Gastrocnemius medialis (tissue), 4 donors: ENCODE data around the gene MYOD1. TPM values are rescaled to one million over a fixed set of nuclear protein-coding genes. Genes with fewer than 3 reads are reported as not detected.

ENCODE experiments used
- ATAC-seq, 2 donors: fragments of 150-250 bp; one replicate each; pipeline ENCODE4 v1.9.1; 2016
- DNase-seq, 2 donors: peaks; one replicate each; pipeline ENCODE4 v3.0.0-alpha.2; 2019
- H3K27ac ChIP-seq, 4 donors: fragments of 200-600 bp; sonication (generic); 1 replicate in 1 of 4; 2 replicates in 3 of 4; pipeline ENCODE4 v1.5.1; 2016 to 2018; ENCODE audit warnings: mild to moderate bottlenecking in 2 of 4, moderate library complexity in 1 of 4
- H3K27me3 ChIP-seq, 3 donors: fragments of 200-600 bp; sonication (generic) in 2 of 3; 1 replicate in 1 of 3; 2 replicates in 2 of 3; pipeline versions ENCODE4 v1.5.1 to v1.6.0; 2016 to 2019; ENCODE audit warnings: mild to moderate bottlenecking in 1 of 3, moderate library complexity in 1 of 3
- H3K36me3 ChIP-seq, 2 donors: fragments of 200-600 bp; sonication (generic) in 1 of 2; one replicate each; pipeline ENCODE4 v1.5.1; 2017 to 2018
- H3K4me1 ChIP-seq, 2 donors: fragments of 200-600 bp; sonication (generic) in 1 of 2; one replicate each; pipeline ENCODE4 v1.5.1; 2016 to 2017; ENCODE audit warnings: mild to moderate bottlenecking in 2 of 2
- H3K4me3 ChIP-seq, 4 donors: fragments of 200-600 bp; sonication (generic) in 3 of 4; 1 replicate in 1 of 4; 2 replicates in 3 of 4; pipeline ENCODE4 v1.5.1; 2016 to 2019; ENCODE audit warnings: mild to moderate bottlenecking in 2 of 4
- H3K9me3 ChIP-seq, 3 donors: fragments of 200-600 bp; sonication (generic) in 2 of 3; 1 replicate in 1 of 3; 2 replicates in 2 of 3; pipeline ENCODE4 v1.5.1; 2016 to 2019
- POLR2A ChIP-seq, 2 donors: fragments of 450-650 bp; IDR thresholded peaks; one replicate each; pipeline ENCODE4 v1.6.1; 2017; ENCODE audit warnings: antibody characterized with exemption in 2 of 2, mild to moderate bottlenecking in 2 of 2, moderate library complexity in 2 of 2
- in situ Hi-C, 4 donors: fragments of 200-750 bp; cut with MboI; loops; one replicate each; pipeline versions ENCODE4 v1.15.0 to v1.8.0; 2017; ENCODE audit warnings: low sequenced_read_pairs in 4 of 4
- intact Hi-C: fragments of 100-400 bp; cut with DNase I; formaldehyde crosslinking; loops from one replicate; pipeline ENCODE4 v1.15.1; 2023; ENCODE audit warnings: low total_unique reads
- total RNA-seq, 4 donors: library from RNA; depleted of rRNA; stranded (reverse); fragments of >200 nt; gene quantifications; one replicate each; pipeline versions ENCODE4 v1.1.0 to v1.2.3, GENCODE V29; 2016
- TF ChIP-seq, protein P1 (sequence below), 5 experiments: fragments of 450-650 bp in 3 of 5; fragments of 200-600 bp in 2 of 5; sonication (generic) in 2 of 5; IDR thresholded peaks in 4 of 5; conservative IDR thresholded peaks in 1 of 5; 1 replicate in 4 of 5; 2 replicates in 1 of 5; pipeline ENCODE4 v1.5.1; 2016 to 2019; ENCODE audit warnings: antibody characterized with exemption in 5 of 5, mild to moderate bottlenecking in 3 of 5, moderate library complexity in 3 of 5

The MYOD1 gene
- total RNA-seq, 4 donors from 2014 or later, result 3.5 to 20.6 (median 10.4) TPM

DNA sequence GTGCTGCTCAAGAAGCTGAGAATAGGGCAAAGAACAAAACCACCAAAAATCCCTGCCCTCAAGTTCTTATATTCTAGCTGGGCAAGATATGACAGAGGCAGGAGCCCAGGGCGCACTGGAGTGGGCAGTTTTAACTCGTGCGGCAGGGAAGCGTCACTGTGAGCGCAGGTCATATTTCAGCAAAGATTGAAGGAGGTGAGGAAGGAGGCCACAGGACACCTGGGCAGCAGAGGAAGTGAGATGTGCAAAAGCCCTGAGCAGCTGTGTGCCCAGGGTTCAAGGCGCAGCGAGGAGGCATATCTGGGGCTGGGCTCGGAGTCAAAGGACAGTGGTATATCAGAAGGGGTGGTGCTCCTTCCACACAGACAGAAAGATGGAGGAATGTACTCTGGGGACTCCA is 28.7 kb downstream of the MYOD1 start:
- in situ Hi-C loops, result no loop called here
- TF ChIP-seq, protein P1, sequence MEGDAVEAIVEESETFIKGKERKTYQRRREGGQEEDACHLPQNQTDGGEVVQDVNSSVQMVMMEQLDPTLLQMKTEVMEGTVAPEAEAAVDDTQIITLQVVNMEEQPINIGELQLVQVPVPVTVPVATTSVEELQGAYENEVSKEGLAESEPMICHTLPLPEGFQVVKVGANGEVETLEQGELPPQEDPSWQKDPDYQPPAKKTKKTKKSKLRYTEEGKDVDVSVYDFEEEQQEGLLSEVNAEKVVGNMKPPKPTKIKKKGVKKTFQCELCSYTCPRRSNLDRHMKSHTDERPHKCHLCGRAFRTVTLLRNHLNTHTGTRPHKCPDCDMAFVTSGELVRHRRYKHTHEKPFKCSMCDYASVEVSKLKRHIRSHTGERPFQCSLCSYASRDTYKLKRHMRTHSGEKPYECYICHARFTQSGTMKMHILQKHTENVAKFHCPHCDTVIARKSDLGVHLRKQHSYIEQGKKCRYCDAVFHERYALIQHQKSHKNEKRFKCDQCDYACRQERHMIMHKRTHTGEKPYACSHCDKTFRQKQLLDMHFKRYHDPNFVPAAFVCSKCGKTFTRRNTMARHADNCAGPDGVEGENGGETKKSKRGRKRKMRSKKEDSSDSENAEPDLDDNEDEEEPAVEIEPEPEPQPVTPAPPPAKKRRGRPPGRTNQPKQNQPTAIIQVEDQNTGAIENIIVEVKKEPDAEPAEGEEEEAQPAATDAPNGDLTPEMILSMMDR (IDR thresholded peaks at IDR 0.05 in 4 of 5, conservative IDR thresholded peaks at IDR 0.05 in 1 of 5), result no peak
- no peak for TF ChIP-seq POLR2A (IDR thresholded peaks at IDR 0.05)
- DNase-seq (no peak), ATAC-seq (no peak)
- Histone ChIP-seq H3K27ac (no peak overlapping the region), H3K36me3 (no peaks in the 10 kb centered on the region), H3K9me3 (no peaks in the 10 kb centered on the region), H3K4me1 (peaks cover 34 to 41% of the 10 kb centered on the region in 2 donors), H3K27me3 (no peaks in the 10 kb centered on the region), H3K4me3 (no peak overlapping the region)
- intact Hi-C loops, result no loop called here

- no peak for DNase-seq
These were observed 29.7 kb downstream of the MYOD1 start for GRCh38 chr11:17748761-17749721.

DNA sequence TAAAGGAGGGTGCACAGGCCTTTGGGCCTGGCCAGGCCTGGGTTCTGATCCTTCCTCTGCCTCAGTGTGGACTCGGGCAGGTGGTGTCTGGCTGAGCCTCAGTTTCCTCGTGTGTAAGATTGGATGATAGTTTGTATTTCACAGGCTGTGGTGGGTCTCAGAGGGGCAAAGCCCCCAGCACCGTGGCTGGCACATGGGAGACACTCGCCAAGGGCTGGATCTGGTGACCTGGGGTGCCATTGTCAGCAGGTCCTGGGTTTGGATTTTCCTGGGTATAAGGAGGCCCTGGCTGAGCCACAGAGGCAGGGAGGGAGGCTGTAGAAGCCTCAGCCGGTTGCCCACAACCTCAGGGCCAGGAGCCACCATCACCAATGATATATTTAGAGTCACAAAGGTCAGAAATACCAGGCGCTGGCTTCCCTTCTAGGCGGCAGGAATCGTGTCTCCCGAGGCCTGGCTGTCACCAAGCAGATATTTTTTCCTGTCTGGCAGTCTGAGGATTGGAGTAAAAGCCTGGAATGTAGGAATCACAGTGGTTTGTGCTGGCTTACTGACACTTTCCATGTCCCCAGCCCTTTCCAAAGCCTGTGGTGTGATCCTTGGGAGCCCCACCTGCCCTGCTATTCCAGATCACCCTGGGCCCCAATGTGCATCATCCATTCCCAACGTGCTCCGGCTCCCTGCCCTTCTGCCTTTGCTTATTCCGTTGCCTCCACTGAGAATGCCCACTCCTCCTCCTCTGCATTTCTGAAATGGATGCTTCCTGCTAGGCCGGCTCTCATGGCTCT is 30.8 kb downstream of the MYOD1 start:
- no peak for TF ChIP-seq POLR2A (IDR thresholded peaks at IDR 0.05)
- Histone ChIP-seq H3K9me3 (no peaks in the 10 kb centered on the region), H3K36me3 (no peaks in the 10 kb centered on the region), H3K4me3 (no peak overlapping the region), H3K27me3 (no peaks in the 10 kb centered on the region), H3K27ac (peak overlapping the region in 3 of 4 donors; percentile 13 to 60 (median 18)), H3K4me1 (peaks cover 36 to 47% of the 10 kb centered on the region in 2 donors)
- DNase-seq, result no peak
- intact Hi-C loops, result no loop called here
- peak in 1 of 2 donors; percentile 51 for ATAC-seq
- in situ Hi-C loops, result loop anchor here in 2 of 4 donors (10.0 kb wide), 1 partner anchor 225 kb away; no protein-coding TSS in a partner anchor

More at GRCh38 chr11:17748761-17749721, 29.7 kb downstream of the MYOD1 start:
- no peak overlapping the region for H3K4me3 ChIP-seq
- H3K27me3 ChIP-seq, result no peaks in the 10 kb centered on the region
- in situ Hi-C loops (no loop called here), intact Hi-C loops (no loop called here)
- TF ChIP-seq POLR2A (IDR thresholded peaks at IDR 0.05), result no peak
- TF ChIP-seq, protein P1 (IDR thresholded peaks at IDR 0.05 in 4 of 5, conservative IDR thresholded peaks at IDR 0.05 in 1 of 5), result no peak
- H3K36me3 ChIP-seq, result no peaks in the 10 kb centered on the region
- no peak overlapping the region for H3K27ac ChIP-seq
- peaks cover 36 to 47% of the 10 kb centered on the region in 2 donors for H3K4me1 ChIP-seq
- no peak for ATAC-seq
- no peaks in the 10 kb centered on the region for H3K9me3 ChIP-seq

DNA sequence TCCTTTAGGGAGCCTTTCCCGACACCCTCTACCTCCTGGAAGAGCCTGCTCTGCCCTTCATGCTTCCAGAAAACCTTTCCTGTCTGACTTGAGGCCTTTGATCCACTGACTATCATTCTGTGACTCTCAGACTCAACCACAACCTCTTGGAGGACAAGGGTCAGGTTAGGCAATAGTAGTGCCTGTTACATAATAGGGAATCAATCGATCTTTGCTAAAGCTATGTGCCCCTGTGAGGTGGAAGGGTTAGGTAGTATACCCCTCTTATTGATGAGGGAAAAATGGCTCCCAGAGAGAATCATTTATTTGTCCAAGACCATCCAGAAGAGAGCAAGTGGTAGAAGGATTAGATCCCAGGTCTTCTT is 31.4 kb downstream of the MYOD1 start:
- Histone ChIP-seq H3K27ac (peak overlapping the region in 1 of 4 donors; percentile 13), H3K9me3 (no peaks in the 10 kb centered on the region), H3K36me3 (no peaks in the 10 kb centered on the region), H3K4me1 (peaks cover 36 to 47% of the 10 kb centered on the region in 2 donors), H3K4me3 (no peak overlapping the region), H3K27me3 (no peaks in the 10 kb centered on the region)
- DNase-seq (no peak), ATAC-seq (no peak)
- in situ Hi-C loops (loop anchor here in 2 of 4 donors (10.0 kb wide), 1 partner anchor 224 kb away; no protein-coding TSS in a partner anchor), intact Hi-C loops (no loop called here)
- TF ChIP-seq, protein P1 (IDR thresholded peaks at IDR 0.05 in 4 of 5, conservative IDR thresholded peaks at IDR 0.05 in 1 of 5), result no peak
- no peak for TF ChIP-seq POLR2A (IDR thresholded peaks at IDR 0.05)
